Measurements from ENCODE around the gene ZNF549. TPM values are rescaled to one million over a fixed set of nuclear protein-coding genes. Genes with fewer than 3 reads are reported as not detected.

ZNF549 gene
- total and polyA plus RNA-seq, 2 donors (not counting 3 experiments of a cell fraction or from before 2014, with no cell fraction given) = 1.4 to 3.5 TPM

DNA sequence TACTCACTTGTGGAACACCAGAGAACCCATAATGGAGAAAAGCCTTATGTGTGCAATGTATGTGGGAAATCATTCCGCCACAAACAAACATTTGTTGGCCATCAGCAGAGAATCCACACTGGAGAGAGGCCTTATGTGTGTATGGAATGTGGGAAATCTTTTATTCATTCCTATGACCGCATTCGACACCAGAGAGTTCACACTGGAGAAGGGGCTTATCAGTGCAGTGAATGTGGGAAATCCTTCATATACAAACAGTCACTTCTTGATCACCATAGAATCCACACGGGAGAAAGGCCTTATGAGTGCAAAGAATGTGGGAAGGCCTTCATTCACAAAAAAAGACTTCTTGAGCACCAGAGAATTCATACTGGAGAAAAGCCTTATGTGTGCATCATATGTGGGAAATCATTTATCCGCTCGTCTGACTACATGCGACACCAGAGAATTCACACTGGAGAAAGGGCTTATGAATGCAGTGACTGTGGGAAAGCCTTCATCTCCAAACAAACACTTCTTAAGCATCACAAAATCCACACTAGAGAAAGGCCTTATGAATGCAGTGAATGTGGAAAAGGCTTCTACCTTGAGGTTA is 10.9 kb downstream of the ZNF549 start:
- Histone ChIP-seq H3K79me2 (ENCODE audit: control insufficient read depth, insufficient read depth, low read length) (no peaks in the 10 kb centered on the region), H4K20me1 (replicated peaks; ENCODE audit: control insufficient read depth, extremely low read depth, insufficient read depth, low read length) (no peaks in the 10 kb centered on the region), H3K9me3 (replicated peaks; ENCODE audit: control insufficient read depth, insufficient read depth, low read length) (peaks cover 33% of the 10 kb centered on the region), H3K9ac (replicated peaks; ENCODE audit: extremely low read depth, insufficient read depth, low read length) (no peak overlapping the region), H3K36me3 (ENCODE audit: control insufficient read depth in 2 of 2, extremely low read depth in 1 of 2, insufficient read depth in 2 of 2, low read length in 2 of 2) (peaks cover 2 to 22% of the 10 kb centered on the region in 2 experiments), H3K4me1 (ENCODE audit: control insufficient read depth, extremely low read depth, insufficient read depth, low read length) (no peaks in the 10 kb centered on the region), H3K27me3 (ENCODE audit: control insufficient read depth in 2 of 2, insufficient read depth in 2 of 2, low read length in 2 of 2) (no peaks in the 10 kb centered on the region), H3K4me2 (ENCODE audit: insufficient read depth, low read length) (no peak overlapping the region), H3K9me1 (replicated peaks; ENCODE audit: control insufficient read depth, extremely low read depth, insufficient read depth, low read length) (no peaks in the 10 kb centered on the region), H3K27ac (ENCODE audit: insufficient read depth, low read depth, low read length) (no peak overlapping the region), H2AFZ (ENCODE audit: low read depth, low read length) (no peak overlapping the region), H3K4me3 (replicated peaks in 1 of 3; ENCODE audit: insufficient read depth in 1 of 3, low read depth in 1 of 3, low read length in 3 of 3) (no peak overlapping the region)
- POLR2A ChIA-PET = no interaction called here
- FAIRE-seq = no peak
- no peak for TF ChIP-seq MYC (IDR thresholded peaks at IDR 0.05; ENCODE audit: low read depth, low read length)
- TF ChIP-seq, protein P1, sequence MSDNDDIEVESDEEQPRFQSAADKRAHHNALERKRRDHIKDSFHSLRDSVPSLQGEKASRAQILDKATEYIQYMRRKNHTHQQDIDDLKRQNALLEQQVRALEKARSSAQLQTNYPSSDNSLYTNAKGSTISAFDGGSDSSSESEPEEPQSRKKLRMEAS (IDR thresholded peaks at IDR 0.05; ENCODE audit: insufficient read depth, insufficient read length) = no peak
- no peak for TF ChIP-seq POLR2AphosphoS5 (IDR thresholded peaks at IDR 0.05; ENCODE audit: insufficient read depth, low read depth, low read length)
- no peak for TF ChIP-seq JUN (IDR thresholded peaks at IDR 0.05; ENCODE audit: borderline replicate concordance, insufficient read depth, insufficient read length, low read depth)
- no peak for TF ChIP-seq EZH2 (IDR thresholded peaks at IDR 0.05; ENCODE audit: borderline replicate concordance, low read depth, low read length, severe bottlenecking)
- TF ChIP-seq GATA2 (IDR thresholded peaks at IDR 0.05; ENCODE audit: insufficient read depth, insufficient read length, low read depth, low read length) = no peak
- TF ChIP-seq, protein P2, sequence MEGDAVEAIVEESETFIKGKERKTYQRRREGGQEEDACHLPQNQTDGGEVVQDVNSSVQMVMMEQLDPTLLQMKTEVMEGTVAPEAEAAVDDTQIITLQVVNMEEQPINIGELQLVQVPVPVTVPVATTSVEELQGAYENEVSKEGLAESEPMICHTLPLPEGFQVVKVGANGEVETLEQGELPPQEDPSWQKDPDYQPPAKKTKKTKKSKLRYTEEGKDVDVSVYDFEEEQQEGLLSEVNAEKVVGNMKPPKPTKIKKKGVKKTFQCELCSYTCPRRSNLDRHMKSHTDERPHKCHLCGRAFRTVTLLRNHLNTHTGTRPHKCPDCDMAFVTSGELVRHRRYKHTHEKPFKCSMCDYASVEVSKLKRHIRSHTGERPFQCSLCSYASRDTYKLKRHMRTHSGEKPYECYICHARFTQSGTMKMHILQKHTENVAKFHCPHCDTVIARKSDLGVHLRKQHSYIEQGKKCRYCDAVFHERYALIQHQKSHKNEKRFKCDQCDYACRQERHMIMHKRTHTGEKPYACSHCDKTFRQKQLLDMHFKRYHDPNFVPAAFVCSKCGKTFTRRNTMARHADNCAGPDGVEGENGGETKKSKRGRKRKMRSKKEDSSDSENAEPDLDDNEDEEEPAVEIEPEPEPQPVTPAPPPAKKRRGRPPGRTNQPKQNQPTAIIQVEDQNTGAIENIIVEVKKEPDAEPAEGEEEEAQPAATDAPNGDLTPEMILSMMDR (IDR thresholded peaks at IDR 0.05; ENCODE audit: extremely low read depth in 1 of 2, insufficient read depth in 1 of 2, low read depth in 1 of 2, low read length in 2 of 2) = no peak
- TF ChIP-seq FOS (IDR thresholded peaks at IDR 0.05; ENCODE audit: borderline replicate concordance, insufficient read depth, low read length) = no peak
- BruUV-seq (replicated peaks) = no TSS peak
- DNase-seq (ENCODE audit: low read depth, low spot score) = no peak
- CTCF ChIA-PET = no interaction called here
- intact Hi-C loops (cut with micrococcal nuclease) = no loop called here
- dilution Hi-C loops (cut with MboI; ENCODE audit: extremely low pct_ligation_motif_present, low sequenced_read_pairs) = no loop called here
